DMS153 treated with DMSO at 0.1 percent for 48 hours (cell line): ENCODE data around the gene CAMK1D.
"Not testable (repeated sequence)": the region's sequence is repeated elsewhere in the genome, so short reads cannot be mapped to it uniquely, and the experiment has no call there.

ENCODE experiments used
- DNase-seq: peaks from one replicate; lab custom pipeline; 2025; ENCODE audit not compliant: unreplicated experiment; lab: John Stamatoyannopoulos, UW

CAMK1D gene

GRCh38 chr10:12807096-12807755 lies 457.9 kb downstream of the CAMK1D start:
- DNase-seq: no peak

GRCh38 chr10:12808014-12808613 lies 458.8 kb downstream of the CAMK1D start:
- no peak for DNase-seq

- not testable (repeated sequence) for DNase-seq
Observed at GRCh38 chr10:12810046-12810445, 460.7 kb downstream of the CAMK1D start.

GRCh38 chr10:12811826-12812225 lies 462.5 kb downstream of the CAMK1D start:
- no peak for DNase-seq

GRCh38 chr10:12812571-12812970 lies 463.2 kb downstream of the CAMK1D start:
- no peak for DNase-seq

- no peak for DNase-seq
Observed at GRCh38 chr10:12814166-12814565, 464.8 kb downstream of the CAMK1D start.

- DNase-seq: no peak
Observed at GRCh38 chr10:12819071-12819470, 469.7 kb downstream of the CAMK1D start.

- no peak for DNase-seq
Observed at GRCh38 chr10:12819656-12820055, 470.3 kb downstream of the CAMK1D start.

- DNase-seq: no peak
Observed at GRCh38 chr10:12822126-12822892, 473.0 kb downstream of the CAMK1D start.

- DNase-seq: no peak
Observed at GRCh38 chr10:12822893-12823170, 473.5 kb downstream of the CAMK1D start.

- DNase-seq: no peak
Observed at GRCh38 chr10:12823328-12823727, 474.0 kb downstream of the CAMK1D start.

GRCh38 chr10:12825260-12825849 lies 476.0 kb downstream of the CAMK1D start:
- no peak for DNase-seq

GRCh38 chr10:12826800-12827372 lies 477.5 kb downstream of the CAMK1D start:
- DNase-seq: no peak

- no peak for DNase-seq
Observed at GRCh38 chr10:12828736-12829135, 479.4 kb downstream of the CAMK1D start.

GRCh38 chr10:12829831-12830390 lies 480.6 kb downstream of the CAMK1D start:
- no peak for DNase-seq

- DNase-seq: no peak
Observed at GRCh38 chr10:12832096-12832495, 482.7 kb downstream of the CAMK1D start.

GRCh38 chr10:12833451-12833850 lies 484.1 kb downstream of the CAMK1D start:
- no peak for DNase-seq

GRCh38 chr10:12834116-12834665 lies 484.8 kb downstream of the CAMK1D start:
- no peak for DNase-seq

GRCh38 chr10:12834721-12835120 lies 485.4 kb downstream of the CAMK1D start:
- DNase-seq: no peak

- no peak for DNase-seq
Observed at GRCh38 chr10:12835709-12836108, 486.4 kb downstream of the CAMK1D start.

- no peak for DNase-seq
Observed at GRCh38 chr10:12838366-12838765, 489.0 kb downstream of the CAMK1D start.
